GM18499 (cell line): Measurements from ENCODE around the gene ZNF121.
"Not testable (repeated sequence)": the region's sequence is repeated elsewhere in the genome, so short reads cannot be mapped to it uniquely, and the experiment has no call there.

Source experiments
- ATAC-seq: cut with Tn5 transposase; IDR thresholded peaks from one replicate; pipeline ENCODE4 v1.9.1; 2021; ENCODE audit warnings: moderate number of reproducible peaks; ENCODE audit not compliant: insufficient read depth, unreplicated experiment

Gene ZNF121

GRCh38 chr19:9539201-9539600, 45.1 kb downstream of the ZNF121 start:
- ATAC-seq, result not testable (repeated sequence)

- peak; percentile 52 for ATAC-seq
These were observed 45.9 kb downstream of the ZNF121 start, which contains the start of gene ZNF426 for GRCh38 chr19:9538183-9539058. TSS of gene ZNF426 (minus strand) at chr19:9538645. CDS start at chr19:9536232, 2,413 bp downstream.

- no peak for ATAC-seq
These were observed 48.4 kb downstream of the ZNF121 start for GRCh38 chr19:9535934-9536333.

- ATAC-seq, result no peak
These were observed 52.4 kb downstream of the ZNF121 start for GRCh38 chr19:9531933-9532332.

- no peak for ATAC-seq
These were observed 55.5 kb downstream of the ZNF121 start for GRCh38 chr19:9528757-9529336.

- ATAC-seq, result no peak
These were observed 60.3 kb downstream of the ZNF121 start for GRCh38 chr19:9523885-9524474.
